Measurements from ENCODE around the gene PCBP3. TPM values are rescaled to one million over a fixed set of nuclear protein-coding genes. Genes with fewer than 3 reads are reported as not detected.

The PCBP3 gene
- total RNA-seq: under 1 TPM in 2 of 4 donors, not detected in 2; 0.13 to 0.26 TPM

GRCh38 chr21:45643021-45643980 is at the start of gene PCBP3:
Gene PCBP3, plus strand, starts transcription at chr21:45643725. Its CDS starts 206,361 bp downstream, at chr21:45850086.
- Histone ChIP-seq H3K9me3 (no peaks in the 10 kb centered on the region), H3K36me3 (no peaks in the 10 kb centered on the region), H3K4me1 (peaks cover 0 to 5% of the 10 kb centered on the region in 2 donors), H3K27me3 (peaks cover 37 to 52% (median 50%) of the 10 kb centered on the region in 3 donors), H3K4me3 (peak within 1 kb of the TSS in 3 of 4 donors; percentile 6 to 29 (median 19)), H3K27ac (no peak within 1 kb of the TSS)
- intact Hi-C loops (cut with DNase I; ENCODE audit: low total_unique reads): no loop called here
- TF ChIP-seq, protein P1, sequence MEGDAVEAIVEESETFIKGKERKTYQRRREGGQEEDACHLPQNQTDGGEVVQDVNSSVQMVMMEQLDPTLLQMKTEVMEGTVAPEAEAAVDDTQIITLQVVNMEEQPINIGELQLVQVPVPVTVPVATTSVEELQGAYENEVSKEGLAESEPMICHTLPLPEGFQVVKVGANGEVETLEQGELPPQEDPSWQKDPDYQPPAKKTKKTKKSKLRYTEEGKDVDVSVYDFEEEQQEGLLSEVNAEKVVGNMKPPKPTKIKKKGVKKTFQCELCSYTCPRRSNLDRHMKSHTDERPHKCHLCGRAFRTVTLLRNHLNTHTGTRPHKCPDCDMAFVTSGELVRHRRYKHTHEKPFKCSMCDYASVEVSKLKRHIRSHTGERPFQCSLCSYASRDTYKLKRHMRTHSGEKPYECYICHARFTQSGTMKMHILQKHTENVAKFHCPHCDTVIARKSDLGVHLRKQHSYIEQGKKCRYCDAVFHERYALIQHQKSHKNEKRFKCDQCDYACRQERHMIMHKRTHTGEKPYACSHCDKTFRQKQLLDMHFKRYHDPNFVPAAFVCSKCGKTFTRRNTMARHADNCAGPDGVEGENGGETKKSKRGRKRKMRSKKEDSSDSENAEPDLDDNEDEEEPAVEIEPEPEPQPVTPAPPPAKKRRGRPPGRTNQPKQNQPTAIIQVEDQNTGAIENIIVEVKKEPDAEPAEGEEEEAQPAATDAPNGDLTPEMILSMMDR (IDR thresholded peaks at IDR 0.05 in 4 of 5, conservative IDR thresholded peaks at IDR 0.05 in 1 of 5): no peak
- TF ChIP-seq POLR2A (IDR thresholded peaks at IDR 0.05): peak; percentile 14 to 28
- in situ Hi-C loops (cut with MboI; ENCODE audit: low sequenced_read_pairs in 4 of 4): no loop called here
- DNase-seq (peak; percentile 70 to 76), ATAC-seq (peak; percentile 82)

GRCh38 chr21:45594721-45595489 is 48.6 kb upstream of the PCBP3 start:
- H3K4me1 ChIP-seq: peaks cover 0 to 3% of the 10 kb centered on the region in 2 donors
- intact Hi-C loops (cut with DNase I; ENCODE audit: low total_unique reads): no loop called here
- H3K9me3 ChIP-seq: no peaks in the 10 kb centered on the region
- H3K36me3 ChIP-seq: no peaks in the 10 kb centered on the region
- in situ Hi-C loops (cut with MboI; ENCODE audit: low sequenced_read_pairs in 4 of 4): loop anchor here in 1 of 4 donors (25.0 kb wide), 1 partner anchor 92 kb away; no protein-coding TSS in a partner anchor
- DNase-seq (no peak), ATAC-seq (no peak)
- H3K27ac ChIP-seq: no peak overlapping the region
- no peak for TF ChIP-seq POLR2A (IDR thresholded peaks at IDR 0.05)
- TF ChIP-seq, protein P1 (IDR thresholded peaks at IDR 0.05 in 4 of 5, conservative IDR thresholded peaks at IDR 0.05 in 1 of 5): no peak
- H3K27me3 ChIP-seq: peaks cover 12 to 42% (median 32%) of the 10 kb centered on the region in 3 donors
- no peak overlapping the region for H3K4me3 ChIP-seq

- ATAC-seq (no peak), DNase-seq (no peak)
- no peaks in the 10 kb centered on the region for H3K36me3 ChIP-seq
- no peaks in the 10 kb centered on the region for H3K4me1 ChIP-seq
- intact Hi-C loops (cut with DNase I; ENCODE audit: low total_unique reads): loop anchor here (1.0 kb wide), 1 partner anchor 40 kb away; no protein-coding TSS in a partner anchor
- in situ Hi-C loops (cut with MboI; ENCODE audit: low sequenced_read_pairs in 4 of 4): loop anchor here in 1 of 4 donors (25.0 kb wide), 1 partner anchor 92 kb away; no protein-coding TSS in a partner anchor
- no peak for TF ChIP-seq POLR2A (IDR thresholded peaks at IDR 0.05)
- TF ChIP-seq, protein P1 (IDR thresholded peaks at IDR 0.05 in 4 of 5, conservative IDR thresholded peaks at IDR 0.05 in 1 of 5): no peak
- no peak overlapping the region for H3K27ac ChIP-seq
- H3K9me3 ChIP-seq: no peaks in the 10 kb centered on the region
- peaks cover 12 to 34% (median 24%) of the 10 kb centered on the region in 3 donors for H3K27me3 ChIP-seq
- no peak overlapping the region for H3K4me3 ChIP-seq
Observed at GRCh38 chr21:45595574-45596295, 47.8 kb upstream of the PCBP3 start.

DNA sequence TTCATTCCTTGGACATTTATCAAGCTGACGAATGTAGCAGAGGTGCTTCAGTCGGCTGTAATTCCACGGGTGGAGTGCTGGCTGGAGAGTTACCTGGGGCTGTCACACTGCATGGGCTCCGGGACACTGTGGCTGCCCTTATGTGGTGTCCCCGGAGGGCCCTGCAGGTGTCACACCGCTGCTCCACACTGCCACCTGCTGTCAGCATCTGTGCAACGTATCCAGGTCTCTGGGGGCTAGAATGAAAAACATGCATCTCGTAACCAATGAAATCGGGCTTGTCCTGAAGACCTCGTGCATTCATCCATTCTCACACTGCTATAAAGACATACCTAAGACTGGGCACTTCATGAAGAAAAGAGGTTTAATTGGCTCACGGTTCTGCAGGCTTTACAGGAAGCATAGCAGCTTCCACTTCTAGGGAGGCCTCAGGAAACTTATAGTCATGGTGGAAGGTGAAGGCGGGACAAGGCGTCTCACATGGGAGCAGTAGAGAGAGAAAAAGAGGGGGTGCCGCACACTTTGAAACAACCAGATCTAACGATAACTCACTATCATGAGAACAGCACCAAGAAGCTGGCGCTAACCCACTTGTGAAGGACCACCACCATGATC is 46.7 kb upstream of the PCBP3 start:
- Histone ChIP-seq H3K36me3 (no peaks in the 10 kb centered on the region), H3K27ac (no peak overlapping the region), H3K4me3 (no peak overlapping the region), H3K9me3 (no peaks in the 10 kb centered on the region), H3K27me3 (peaks cover 7 to 23% (median 13%) of the 10 kb centered on the region in 3 donors), H3K4me1 (no peaks in the 10 kb centered on the region)
- intact Hi-C loops (cut with DNase I; ENCODE audit: low total_unique reads) (loop anchor here (1.0 kb wide), 1 partner anchor 42 kb away; no protein-coding TSS in a partner anchor), in situ Hi-C loops (cut with MboI; ENCODE audit: low sequenced_read_pairs in 4 of 4) (loop anchor here in 1 of 4 donors (25.0 kb wide), 1 partner anchor 90 kb away; no protein-coding TSS in a partner anchor)
- ATAC-seq (no peak), DNase-seq (peak; percentile 15 to 20)
- no peak for TF ChIP-seq POLR2A (IDR thresholded peaks at IDR 0.05)
- TF ChIP-seq, protein P1 (IDR thresholded peaks at IDR 0.05 in 4 of 5, conservative IDR thresholded peaks at IDR 0.05 in 1 of 5): peak; percentile 37 to 68 (median 52)

Measured in gastrocnemius medialis (tissue), 4 donors.